SU-DHL-6 (cell line): ENCODE results near the gene VTCN1.

Source experiments
- EZH2phosphoT487 ChIP-seq: fragments of 200-600 bp; sonication (generic), shearing (Covaris generic); conservative IDR thresholded peaks from 2 replicates; pipeline ENCODE4 v1.6.1; 2018; ENCODE audit warnings: mild to moderate bottlenecking, antibody characterized with exemption, low read length, moderate library complexity, mixed read lengths
- TF ChIP-seq, protein P1 (sequence below): fragments of 200-600 bp; sonication (generic); IDR thresholded peaks from one replicate; pipeline ENCODE4 v1.5.1; 2017; ENCODE audit warnings: antibody characterized with exemption, mild to moderate bottlenecking, low read length, moderate library complexity; ENCODE audit not compliant: insufficient read depth, poor library complexity, severe bottlenecking

DNA sequence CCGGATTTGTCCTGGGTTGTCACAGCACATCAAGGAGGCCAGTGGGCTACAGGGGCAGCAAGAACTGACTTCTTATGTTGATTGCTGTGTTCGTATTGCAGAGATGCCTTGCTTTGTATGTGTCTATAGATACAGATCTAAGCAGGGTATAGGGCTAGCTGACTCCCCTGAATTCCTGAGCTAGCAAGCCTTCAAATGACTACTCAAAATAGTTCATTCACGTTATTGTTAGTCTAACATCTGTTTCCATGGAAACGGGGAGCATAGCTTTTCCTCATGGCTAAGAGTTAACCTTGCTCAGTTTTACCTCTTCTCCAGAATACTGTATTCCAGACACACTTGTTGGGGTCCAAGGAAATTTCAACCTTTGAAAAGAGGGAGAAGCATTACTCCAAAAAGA, 113.3 kb downstream of the VTCN1 start:
- TF ChIP-seq, protein P1, sequence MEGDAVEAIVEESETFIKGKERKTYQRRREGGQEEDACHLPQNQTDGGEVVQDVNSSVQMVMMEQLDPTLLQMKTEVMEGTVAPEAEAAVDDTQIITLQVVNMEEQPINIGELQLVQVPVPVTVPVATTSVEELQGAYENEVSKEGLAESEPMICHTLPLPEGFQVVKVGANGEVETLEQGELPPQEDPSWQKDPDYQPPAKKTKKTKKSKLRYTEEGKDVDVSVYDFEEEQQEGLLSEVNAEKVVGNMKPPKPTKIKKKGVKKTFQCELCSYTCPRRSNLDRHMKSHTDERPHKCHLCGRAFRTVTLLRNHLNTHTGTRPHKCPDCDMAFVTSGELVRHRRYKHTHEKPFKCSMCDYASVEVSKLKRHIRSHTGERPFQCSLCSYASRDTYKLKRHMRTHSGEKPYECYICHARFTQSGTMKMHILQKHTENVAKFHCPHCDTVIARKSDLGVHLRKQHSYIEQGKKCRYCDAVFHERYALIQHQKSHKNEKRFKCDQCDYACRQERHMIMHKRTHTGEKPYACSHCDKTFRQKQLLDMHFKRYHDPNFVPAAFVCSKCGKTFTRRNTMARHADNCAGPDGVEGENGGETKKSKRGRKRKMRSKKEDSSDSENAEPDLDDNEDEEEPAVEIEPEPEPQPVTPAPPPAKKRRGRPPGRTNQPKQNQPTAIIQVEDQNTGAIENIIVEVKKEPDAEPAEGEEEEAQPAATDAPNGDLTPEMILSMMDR = no peak
- no peak for TF ChIP-seq EZH2phosphoT487
